ENCODE measurements around the gene GLT1D1. TPM values are rescaled to one million over a fixed set of nuclear protein-coding genes. Genes with fewer than 3 reads are reported as not detected.

Gene GLT1D1
- total RNA-seq, 1 experiment from 2014 or later = not detected

DNA sequence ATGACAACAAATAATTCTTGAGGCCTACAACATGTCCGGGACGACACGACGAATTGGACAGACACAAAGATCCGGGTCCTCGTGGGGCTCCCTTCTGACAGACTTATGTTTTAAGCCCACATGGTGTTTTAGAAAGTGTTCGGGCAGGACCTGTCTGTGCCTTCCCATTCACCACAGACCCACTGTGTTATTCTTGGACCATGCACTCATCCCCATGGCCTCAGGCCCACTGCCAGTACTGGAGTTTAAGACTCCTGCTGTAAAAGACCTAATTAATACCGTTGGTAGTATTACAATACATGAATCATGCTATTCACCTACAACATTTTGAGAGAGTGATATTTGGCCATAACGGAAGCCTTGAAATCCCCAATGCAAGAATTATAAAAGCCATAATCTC, 49.5 kb upstream of the GLT1D1 start:
- BruUV-seq (replicated peaks) = no TSS peak
- ATAC-seq (no peak), DNase-seq (ENCODE audit: low read depth, low spot score) (no peak)
- no peaks in the 10 kb centered on the region for H3K9me3 ChIP-seq (ENCODE audit: control insufficient read depth in 1 of 2, insufficient read depth in 1 of 2, low read depth in 1 of 2, low read length in 2 of 2)
- H3K9me2 ChIP-seq (ENCODE audit: insufficient read depth) = no peaks in the 10 kb centered on the region
- ChIA-PET RAD21 (ENCODE audit: low non-redundant PET in 1 of 2, low total read pairs in 2 of 2, uncharacterized antibody in 2 of 2, unreplicated experiment in 2 of 2) (no interaction called here), POLR2A (no interaction called here), CTCF (no interaction called here)
- no peaks in the 10 kb centered on the region for H3K4me1 ChIP-seq (ENCODE audit: control insufficient read depth in 1 of 2, insufficient read depth in 2 of 2, low read length in 2 of 2)
- no peak overlapping the region for H3K9ac ChIP-seq (ENCODE audit: low read length)
- H2AFZ ChIP-seq (ENCODE audit: low read depth, low read length, poor library complexity, severe bottlenecking) = no peak overlapping the region
- H3K27ac ChIP-seq (ENCODE audit: low read depth, low read length) = no peak overlapping the region
- no peak overlapping the region for H3K4me3 ChIP-seq (replicated peaks in 1 of 2; ENCODE audit: low read depth in 1 of 2, low read length in 2 of 2)
- no peaks in the 10 kb centered on the region for H3K27me3 ChIP-seq (ENCODE audit: insufficient read depth, low read length)
- intact Hi-C loops (cut with micrococcal nuclease) = no loop called here
- H3K4me2 ChIP-seq (ENCODE audit: low read length) = no peak overlapping the region
- TF ChIP-seq EGR1 (IDR thresholded peaks at IDR 0.05; ENCODE audit: low read depth) (no peak), CBX3 (IDR thresholded peaks at IDR 0.05; ENCODE audit: low read depth) (no peak), TCF7L2 (IDR thresholded peaks at IDR 0.05; ENCODE audit: borderline replicate concordance, extremely low read depth, insufficient read depth, insufficient read length) (no peak), RAD21 (IDR thresholded peaks at IDR 0.05; ENCODE audit: low read depth) (no peak), CEBPB (IDR thresholded peaks at IDR 0.05; ENCODE audit: low read depth) (no peak), YY1 (IDR thresholded peaks at IDR 0.05; ENCODE audit: extremely low read depth, insufficient replicate concordance, low read depth, low read length) (no peak), EZH2 (IDR thresholded peaks at IDR 0.05) (no peak), EZH2phosphoT487 (IDR thresholded peaks at IDR 0.05; ENCODE audit: borderline replicate concordance) (no peak), SIN3A (IDR thresholded peaks at IDR 0.05; ENCODE audit: low read depth) (no peak), ZFX (IDR thresholded peaks at IDR 0.05) (no peak), SRF (IDR thresholded peaks at IDR 0.05; ENCODE audit: low read depth) (no peak), SP1 (IDR thresholded peaks at IDR 0.05; ENCODE audit: low read depth) (no peak), POLR2A (IDR thresholded peaks at IDR 0.05; ENCODE audit: borderline replicate concordance, extremely low read depth, insufficient read depth, insufficient read length) (no peak)
- TF ChIP-seq, protein P1, sequence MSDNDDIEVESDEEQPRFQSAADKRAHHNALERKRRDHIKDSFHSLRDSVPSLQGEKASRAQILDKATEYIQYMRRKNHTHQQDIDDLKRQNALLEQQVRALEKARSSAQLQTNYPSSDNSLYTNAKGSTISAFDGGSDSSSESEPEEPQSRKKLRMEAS (IDR thresholded peaks at IDR 0.05) = no peak
- TF ChIP-seq, protein P2, sequence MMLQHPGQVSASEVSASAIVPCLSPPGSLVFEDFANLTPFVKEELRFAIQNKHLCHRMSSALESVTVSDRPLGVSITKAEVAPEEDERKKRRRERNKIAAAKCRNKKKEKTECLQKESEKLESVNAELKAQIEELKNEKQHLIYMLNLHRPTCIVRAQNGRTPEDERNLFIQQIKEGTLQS (IDR thresholded peaks at IDR 0.05) = no peak
- TF ChIP-seq, protein P3, sequence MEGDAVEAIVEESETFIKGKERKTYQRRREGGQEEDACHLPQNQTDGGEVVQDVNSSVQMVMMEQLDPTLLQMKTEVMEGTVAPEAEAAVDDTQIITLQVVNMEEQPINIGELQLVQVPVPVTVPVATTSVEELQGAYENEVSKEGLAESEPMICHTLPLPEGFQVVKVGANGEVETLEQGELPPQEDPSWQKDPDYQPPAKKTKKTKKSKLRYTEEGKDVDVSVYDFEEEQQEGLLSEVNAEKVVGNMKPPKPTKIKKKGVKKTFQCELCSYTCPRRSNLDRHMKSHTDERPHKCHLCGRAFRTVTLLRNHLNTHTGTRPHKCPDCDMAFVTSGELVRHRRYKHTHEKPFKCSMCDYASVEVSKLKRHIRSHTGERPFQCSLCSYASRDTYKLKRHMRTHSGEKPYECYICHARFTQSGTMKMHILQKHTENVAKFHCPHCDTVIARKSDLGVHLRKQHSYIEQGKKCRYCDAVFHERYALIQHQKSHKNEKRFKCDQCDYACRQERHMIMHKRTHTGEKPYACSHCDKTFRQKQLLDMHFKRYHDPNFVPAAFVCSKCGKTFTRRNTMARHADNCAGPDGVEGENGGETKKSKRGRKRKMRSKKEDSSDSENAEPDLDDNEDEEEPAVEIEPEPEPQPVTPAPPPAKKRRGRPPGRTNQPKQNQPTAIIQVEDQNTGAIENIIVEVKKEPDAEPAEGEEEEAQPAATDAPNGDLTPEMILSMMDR (IDR thresholded peaks at IDR 0.05 in 2 of 3, conservative IDR thresholded peaks at IDR 0.05 in 1 of 3; ENCODE audit: borderline replicate concordance in 1 of 3, insufficient read depth in 1 of 3, low read depth in 2 of 3, low read length in 2 of 3) = no peak
- H3K79me2 ChIP-seq (ENCODE audit: insufficient read depth, low read length) = peaks cover 42% of the 10 kb centered on the region
- no peaks in the 10 kb centered on the region for H4K20me1 ChIP-seq (ENCODE audit: insufficient read depth)
- peaks cover 8 to 19% of the 10 kb centered on the region in 2 experiments for H3K36me3 ChIP-seq (ENCODE audit: control insufficient read depth in 1 of 2, insufficient read depth in 2 of 2, low read length in 2 of 2)
